ENCODE results near the gene ZBTB45.

Gene ZBTB45

GRCh38 chr19:58548859-58549663, 29.5 kb upstream of the ZBTB45 start:
- Histone ChIP-seq H2BK120ac (ENCODE audit: insufficient read depth, low read length, poor library complexity) (no peak overlapping the region), H4K12ac (ENCODE audit: low read depth, low read length) (no peak overlapping the region), H3K79me1 (ENCODE audit: low read length) (peaks cover 7% of the 10 kb centered on the region)

GRCh38 chr19:58547323-58548312, 28.0 kb upstream of the ZBTB45 start:
- Histone ChIP-seq H3K79me2 (ENCODE audit: control insufficient read depth, insufficient read depth, low read length, poor library complexity) (peaks cover 26% of the 10 kb centered on the region), H3K36me3 (ENCODE audit: control insufficient read depth in 1 of 2, insufficient read depth in 2 of 2, low read length in 2 of 2) (peaks cover 64 to 68% of the 10 kb centered on the region in 2 experiments), H2BK5ac (ENCODE audit: low read depth, low read length, poor library complexity) (no peak overlapping the region), H3K4me3 (ENCODE audit: low read depth, low read length) (no peak overlapping the region), H4K91ac (ENCODE audit: low read depth, low read length) (no peak overlapping the region), H3K27ac (ENCODE audit: low read depth, low read length) (no peak overlapping the region), H4K12ac (ENCODE audit: low read depth, low read length) (no peak overlapping the region), H2BK12ac (ENCODE audit: low read length) (no peak overlapping the region), H2AFZ (ENCODE audit: insufficient read depth, low read length, poor library complexity) (no peak overlapping the region), H3K14ac (ENCODE audit: low read length) (no peak overlapping the region), H3K23ac (ENCODE audit: low read length) (no peak overlapping the region), H3K4me2 (ENCODE audit: low read length) (no peak overlapping the region), H3K27me3 (ENCODE audit: insufficient read depth, low read length) (no peaks in the 10 kb centered on the region), H2BK120ac (ENCODE audit: insufficient read depth, low read length, poor library complexity) (no peak overlapping the region), H2AK5ac (ENCODE audit: low read length) (no peak overlapping the region), H3K9ac (ENCODE audit: low read length) (peak overlapping the region; percentile 23), H3K18ac (ENCODE audit: low read length) (peak overlapping the region; percentile 46), H3K4ac (ENCODE audit: low read depth, low read length) (peak overlapping the region; percentile 68), H3K4me1 (ENCODE audit: control insufficient read depth in 1 of 2, insufficient read depth in 2 of 2, low read length in 2 of 2) (peaks cover 7 to 14% of the 10 kb centered on the region in 2 experiments), H4K8ac (ENCODE audit: low read depth, low read length) (no peak overlapping the region), H3K9me3 (ENCODE audit: insufficient read depth, low read depth, low read length) (peaks cover 2% of the 10 kb centered on the region), H3K79me1 (ENCODE audit: low read length) (peaks cover 15% of the 10 kb centered on the region)
- no CpG with 5 or more reads among the region's 18 CpGs for WGBS (ENCODE audit: extremely low coverage, insufficient coverage, insufficient read length)
- no peak for DNase-seq

More at GRCh38 chr19:58548859-58549663, 29.5 kb upstream of the ZBTB45 start:
- H4K91ac ChIP-seq (ENCODE audit: low read depth, low read length) = no peak overlapping the region
- no peak overlapping the region for H3K23ac ChIP-seq (ENCODE audit: low read length)
- no peak overlapping the region for H2AK5ac ChIP-seq (ENCODE audit: low read length)
- DNase-seq = no peak
- no peak overlapping the region for H3K4me2 ChIP-seq (ENCODE audit: low read length)
- H2BK12ac ChIP-seq (ENCODE audit: low read length) = no peak overlapping the region
- peaks cover 2% of the 10 kb centered on the region for H3K9me3 ChIP-seq (ENCODE audit: insufficient read depth, low read depth, low read length)
- peaks cover 10 to 15% of the 10 kb centered on the region in 2 experiments for H3K4me1 ChIP-seq (ENCODE audit: control insufficient read depth in 1 of 2, insufficient read depth in 2 of 2, low read length in 2 of 2)
- no peak overlapping the region for H2AFZ ChIP-seq (ENCODE audit: insufficient read depth, low read length, poor library complexity)
- no CpG with 5 or more reads among the region's 20 CpGs for WGBS (ENCODE audit: extremely low coverage, insufficient coverage, insufficient read length)
- no peak overlapping the region for H3K4ac ChIP-seq (ENCODE audit: low read depth, low read length)
- no peak overlapping the region for H4K8ac ChIP-seq (ENCODE audit: low read depth, low read length)
- no peak overlapping the region for H3K4me3 ChIP-seq (ENCODE audit: low read depth, low read length)
- no peak overlapping the region for H3K18ac ChIP-seq (ENCODE audit: low read length)
- no peak overlapping the region for H3K14ac ChIP-seq (ENCODE audit: low read length)
- no peak overlapping the region for H2BK5ac ChIP-seq (ENCODE audit: low read depth, low read length, poor library complexity)
- H3K27me3 ChIP-seq (ENCODE audit: insufficient read depth, low read length) = no peaks in the 10 kb centered on the region
- no peak overlapping the region for H3K27ac ChIP-seq (ENCODE audit: low read depth, low read length)
- H3K9ac ChIP-seq (ENCODE audit: low read length) = no peak overlapping the region
- peaks cover 70 to 74% of the 10 kb centered on the region in 2 experiments for H3K36me3 ChIP-seq (ENCODE audit: control insufficient read depth in 1 of 2, insufficient read depth in 2 of 2, low read length in 2 of 2)
- peaks cover 25% of the 10 kb centered on the region for H3K79me2 ChIP-seq (ENCODE audit: control insufficient read depth, insufficient read depth, low read length, poor library complexity)

GRCh38 chr19:58546019-58546530, 26.5 kb upstream of the ZBTB45 start:
- Histone ChIP-seq H2AFZ (ENCODE audit: insufficient read depth, low read length, poor library complexity) (peak overlapping the region; percentile 8), H3K9me3 (ENCODE audit: insufficient read depth, low read depth, low read length) (peaks cover 2% of the 10 kb centered on the region), H3K9ac (ENCODE audit: low read length) (peak overlapping the region; percentile 96), H3K4me2 (ENCODE audit: low read length) (peak overlapping the region; percentile 67), H3K79me2 (ENCODE audit: control insufficient read depth, insufficient read depth, low read length, poor library complexity) (peaks cover 26% of the 10 kb centered on the region), H3K18ac (ENCODE audit: low read length) (no peak overlapping the region), H3K27ac (ENCODE audit: low read depth, low read length) (no peak overlapping the region), H3K36me3 (ENCODE audit: control insufficient read depth in 1 of 2, insufficient read depth in 2 of 2, low read length in 2 of 2) (peaks cover 50 to 54% of the 10 kb centered on the region in 2 experiments), H4K12ac (ENCODE audit: low read depth, low read length) (no peak overlapping the region), H4K91ac (ENCODE audit: low read depth, low read length) (no peak overlapping the region), H2BK5ac (ENCODE audit: low read depth, low read length, poor library complexity) (no peak overlapping the region), H3K23ac (ENCODE audit: low read length) (peak overlapping the region; percentile 48), H2AK5ac (ENCODE audit: low read length) (no peak overlapping the region), H3K27me3 (ENCODE audit: insufficient read depth, low read length) (no peaks in the 10 kb centered on the region), H3K79me1 (ENCODE audit: low read length) (peaks cover 15% of the 10 kb centered on the region), H2BK120ac (ENCODE audit: insufficient read depth, low read length, poor library complexity) (no peak overlapping the region), H4K8ac (ENCODE audit: low read depth, low read length) (no peak overlapping the region), H2BK12ac (ENCODE audit: low read length) (no peak overlapping the region), H3K4me1 (ENCODE audit: control insufficient read depth in 1 of 2, insufficient read depth in 2 of 2, low read length in 2 of 2) (peaks cover 7 to 14% of the 10 kb centered on the region in 2 experiments), H3K4me3 (ENCODE audit: low read depth, low read length) (peak overlapping the region; percentile 97), H3K14ac (ENCODE audit: low read length) (no peak overlapping the region), H3K4ac (ENCODE audit: low read depth, low read length) (peak overlapping the region; percentile 99)
- WGBS (ENCODE audit: extremely low coverage, insufficient coverage, insufficient read length) = no CpG with 5 or more reads among the region's 1 CpG
- no peak for DNase-seq

Measured in trophoblast cell (in vitro differentiated cells and primary cell).